Measurements from ENCODE around the gene CYP27B1.

The CYP27B1 gene, protein sequence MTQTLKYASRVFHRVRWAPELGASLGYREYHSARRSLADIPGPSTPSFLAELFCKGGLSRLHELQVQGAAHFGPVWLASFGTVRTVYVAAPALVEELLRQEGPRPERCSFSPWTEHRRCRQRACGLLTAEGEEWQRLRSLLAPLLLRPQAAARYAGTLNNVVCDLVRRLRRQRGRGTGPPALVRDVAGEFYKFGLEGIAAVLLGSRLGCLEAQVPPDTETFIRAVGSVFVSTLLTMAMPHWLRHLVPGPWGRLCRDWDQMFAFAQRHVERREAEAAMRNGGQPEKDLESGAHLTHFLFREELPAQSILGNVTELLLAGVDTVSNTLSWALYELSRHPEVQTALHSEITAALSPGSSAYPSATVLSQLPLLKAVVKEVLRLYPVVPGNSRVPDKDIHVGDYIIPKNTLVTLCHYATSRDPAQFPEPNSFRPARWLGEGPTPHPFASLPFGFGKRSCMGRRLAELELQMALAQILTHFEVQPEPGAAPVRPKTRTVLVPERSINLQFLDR
- 1.5 reads per million for total RNA-seq

DNA sequence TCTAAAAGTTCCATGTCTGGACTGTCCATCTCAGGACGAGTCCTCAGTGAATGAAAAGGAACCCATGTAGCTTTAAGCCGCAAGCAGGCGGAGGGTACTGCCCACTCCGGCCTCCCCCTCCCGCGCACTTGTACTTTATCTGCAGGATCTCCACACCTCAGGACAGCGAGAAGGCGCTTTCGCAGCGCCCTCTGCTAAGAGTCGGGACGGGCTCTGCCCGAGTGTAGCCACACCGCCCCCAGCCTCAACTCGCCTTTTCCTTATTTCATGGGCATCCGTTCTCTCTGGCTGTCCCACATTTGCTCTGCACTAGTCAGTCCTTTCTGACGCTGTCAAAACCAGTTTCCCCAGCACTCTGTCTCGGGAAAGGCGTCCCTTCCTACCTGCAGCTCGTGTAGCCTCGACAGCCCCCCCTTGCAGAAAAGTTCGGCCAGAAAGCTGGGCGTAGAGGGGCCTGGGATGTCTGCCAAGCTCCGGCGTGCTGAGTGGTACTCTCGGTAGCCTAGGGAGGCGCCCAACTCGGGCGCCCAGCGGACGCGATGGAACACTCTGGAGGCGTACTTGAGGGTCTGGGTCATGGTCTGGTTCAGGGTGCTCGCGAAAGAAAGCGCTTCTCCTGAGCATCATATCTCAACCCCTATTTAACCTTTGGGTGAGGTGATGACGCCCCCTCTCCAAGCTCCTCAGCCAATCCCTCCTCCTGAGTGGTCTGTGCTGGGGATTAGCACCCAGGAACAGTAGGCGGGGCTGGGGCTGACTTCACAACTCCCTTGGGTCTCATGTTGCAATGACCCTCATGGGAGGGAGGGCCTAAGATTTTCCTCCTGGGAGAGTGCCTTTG is at the start of gene CYP27B1:
TSS of gene CYP27B1 (minus strand) at position 615 of the 841 bp plus-strand sequence. CDS start at position 578, 37 bp downstream.
- no peak for DNase-seq

DNA sequence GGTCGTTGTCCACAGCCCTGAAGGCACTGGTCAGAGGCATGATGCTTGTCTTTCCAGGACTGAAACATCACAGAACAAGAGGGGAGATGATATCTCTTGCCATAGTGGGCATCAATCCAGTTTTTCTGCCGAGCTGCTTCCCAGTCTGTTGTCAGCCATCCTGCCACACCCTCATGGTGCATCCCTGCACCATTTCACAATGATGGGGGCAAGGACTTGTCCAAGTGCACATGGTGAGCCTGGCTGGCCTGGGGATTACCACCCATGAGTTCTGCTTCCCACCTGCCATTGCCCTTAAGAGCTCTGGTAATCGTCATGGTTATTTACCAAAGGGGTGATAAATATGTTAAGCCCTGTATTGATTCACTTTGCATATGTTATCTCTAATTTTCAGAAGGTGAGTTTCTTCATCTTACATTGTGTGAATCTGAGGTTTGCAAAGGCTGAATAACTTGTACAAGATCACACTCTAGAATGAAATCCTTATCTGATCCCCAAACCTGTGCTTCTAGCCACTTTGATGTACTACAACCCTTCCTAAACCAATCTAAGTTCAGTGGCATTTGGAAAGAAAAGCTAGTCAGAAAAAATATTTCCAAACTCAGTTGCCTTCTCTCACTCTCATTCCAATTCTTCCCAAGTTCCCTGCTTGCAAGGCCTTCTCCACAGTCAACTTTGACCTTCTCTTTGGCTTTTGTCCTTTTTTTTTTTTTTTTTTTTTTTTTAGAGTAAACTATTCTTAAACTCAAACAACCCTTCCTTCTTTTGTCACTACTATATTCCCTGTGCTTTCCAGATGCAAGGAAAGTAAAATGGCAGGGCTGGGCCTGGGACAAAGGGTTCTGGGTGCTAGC is 49.4 kb upstream of the CYP27B1 start:
- no peak for DNase-seq

DNA sequence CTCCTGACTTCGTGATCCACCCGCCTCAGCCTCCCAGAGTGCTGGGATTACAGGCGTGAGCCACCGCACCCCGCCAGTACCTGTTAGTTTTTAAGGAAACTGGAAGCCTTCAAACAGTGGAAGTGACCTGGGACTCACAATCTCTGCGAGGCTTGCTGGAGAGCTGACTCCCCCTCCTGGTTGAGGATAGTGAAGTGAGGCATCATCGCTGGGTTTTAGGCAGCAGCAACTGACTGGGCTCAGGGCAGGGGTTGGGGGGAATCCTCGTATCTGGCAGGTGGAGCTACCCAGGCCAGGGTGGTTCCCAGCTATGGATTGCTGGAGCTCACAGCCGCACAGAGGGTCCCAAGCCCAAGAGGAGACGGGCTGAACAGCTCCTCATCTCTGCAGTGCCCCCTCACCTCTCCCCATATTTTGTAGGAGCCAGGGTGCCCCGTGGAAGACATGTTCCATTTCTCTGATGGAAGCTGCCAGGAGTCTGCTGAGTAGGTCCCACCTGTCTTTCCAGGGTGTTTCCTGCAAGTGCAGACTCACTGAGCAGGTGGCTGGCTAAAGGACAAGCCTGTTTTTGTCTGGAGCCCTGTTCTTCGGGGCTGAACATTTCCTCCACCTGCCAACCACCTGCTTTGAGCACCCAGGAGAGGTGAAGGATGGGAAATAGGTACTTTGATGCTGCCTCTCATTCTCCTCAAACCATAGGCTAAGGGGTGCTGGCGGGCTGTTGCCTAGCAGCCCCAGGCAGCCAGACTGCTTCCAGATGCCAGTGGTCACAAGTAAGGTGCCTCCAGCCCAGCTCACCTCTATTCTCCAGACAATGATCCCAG is 48.5 kb upstream of the CYP27B1 start:
- no peak for DNase-seq

DNA sequence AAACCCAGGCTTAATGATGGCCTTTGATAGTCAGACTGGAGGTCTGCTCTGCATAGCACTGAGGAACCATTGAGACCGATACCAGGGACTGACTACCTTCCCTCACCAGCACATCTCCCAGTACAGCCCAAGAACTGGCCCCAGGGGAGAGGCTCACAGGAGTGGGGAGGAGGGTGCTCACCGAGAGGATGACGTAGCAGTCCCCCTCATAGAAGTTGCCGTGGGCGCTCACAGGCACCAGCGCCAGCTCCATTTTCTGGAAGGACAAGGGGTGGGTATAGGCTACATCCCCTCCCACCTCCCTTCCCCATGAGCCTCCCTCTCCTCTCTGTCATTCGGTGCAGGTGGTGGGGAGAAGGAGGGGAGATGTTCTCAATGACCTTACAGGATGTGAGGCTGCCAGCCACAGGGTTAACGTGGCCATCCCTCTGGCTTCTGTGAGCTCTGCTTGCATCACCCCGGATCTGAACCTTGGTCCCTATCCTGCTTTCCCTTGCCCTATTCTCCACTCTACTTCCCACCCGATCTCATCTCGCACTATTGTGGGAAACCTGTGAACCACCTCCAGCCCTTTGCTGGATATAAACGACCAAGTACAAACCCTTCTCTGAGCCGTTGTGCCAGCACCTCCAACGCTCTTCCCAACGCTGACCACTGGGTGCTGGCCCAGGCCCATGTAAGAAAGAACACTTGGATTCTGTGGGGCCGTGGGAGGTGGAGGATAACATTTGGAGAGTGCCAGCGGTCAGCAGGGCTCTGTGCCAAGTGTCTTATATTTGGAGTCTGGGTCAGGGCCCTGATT is 47.3 kb upstream of the CYP27B1 start:
- no peak for DNase-seq

DNA sequence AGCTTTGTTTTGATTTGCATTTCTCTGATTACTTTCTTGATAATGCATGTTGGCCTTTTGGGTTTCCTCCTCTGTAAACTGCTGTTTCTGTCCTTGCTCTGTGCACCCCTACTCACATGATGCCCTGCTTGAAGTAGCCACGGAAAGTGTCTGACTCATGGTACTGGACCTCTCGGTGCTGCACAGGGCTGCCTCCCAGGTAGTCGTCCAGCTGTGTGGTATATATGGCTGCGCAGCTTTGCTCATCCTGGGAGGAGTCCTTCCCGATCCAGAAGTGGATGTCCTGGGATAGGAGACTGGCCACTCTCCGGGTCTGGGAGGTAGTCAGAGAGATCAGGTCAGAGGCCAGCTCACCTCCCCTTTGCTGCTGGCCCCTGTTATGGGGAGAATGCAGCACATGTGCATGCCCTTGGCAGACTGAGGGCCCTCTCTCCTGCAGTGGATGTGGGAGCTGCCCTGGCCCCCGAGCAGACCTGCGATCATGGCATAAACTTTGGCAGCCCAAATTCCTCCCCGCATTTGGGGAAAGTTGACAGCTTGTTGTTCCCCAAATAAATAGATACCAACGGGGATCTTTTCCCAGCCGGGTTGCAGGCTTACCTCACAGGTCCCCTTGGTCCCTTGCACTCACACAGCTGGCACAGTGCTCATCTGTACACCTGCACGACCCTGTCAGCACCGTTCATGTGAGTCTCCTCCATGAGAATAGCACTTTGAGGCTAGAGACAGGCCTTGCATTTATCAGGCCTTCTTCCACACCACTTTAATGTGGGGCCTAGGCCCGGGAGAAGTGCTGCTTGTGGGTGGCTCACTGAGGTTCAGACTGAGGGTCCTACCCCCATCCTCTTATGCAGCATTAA is 46.5 kb upstream of the CYP27B1 start:
- no peak for DNase-seq

DNA sequence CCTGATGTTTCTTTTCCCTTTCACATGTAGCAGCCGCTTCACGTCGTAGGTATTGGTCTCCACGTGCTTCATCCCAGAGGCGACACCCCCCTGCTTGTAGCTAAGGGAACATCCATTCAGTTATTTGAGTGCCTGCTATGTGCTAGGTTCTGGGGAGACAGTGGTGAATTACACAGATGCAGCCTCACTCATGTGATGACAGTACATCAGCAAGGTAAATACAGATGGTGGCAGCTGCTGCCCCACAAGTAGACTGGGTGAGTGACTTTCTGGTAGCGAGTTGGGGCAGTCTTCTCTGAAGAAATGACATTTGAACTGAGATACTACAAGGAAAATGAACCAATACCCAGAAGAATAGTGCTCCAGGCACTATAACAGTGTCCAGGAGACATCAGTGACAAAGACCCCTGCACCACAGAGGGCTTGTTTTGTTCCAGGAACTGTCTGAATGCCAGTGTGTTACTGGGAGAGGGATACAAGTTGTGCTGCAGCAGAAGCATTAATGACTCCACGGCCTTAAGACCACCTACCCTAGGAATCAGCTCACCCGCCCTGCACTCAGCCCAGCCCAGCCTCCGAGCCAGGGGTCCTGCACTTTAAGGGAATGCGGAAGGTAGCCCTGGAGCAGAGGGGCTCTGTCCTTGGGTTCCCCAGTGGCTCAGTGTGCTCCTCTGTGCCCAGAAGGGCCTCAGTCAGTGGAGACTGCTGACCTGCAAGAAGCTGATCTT is 44.3 kb upstream of the CYP27B1 start:
- DNase-seq, result no peak

DNA sequence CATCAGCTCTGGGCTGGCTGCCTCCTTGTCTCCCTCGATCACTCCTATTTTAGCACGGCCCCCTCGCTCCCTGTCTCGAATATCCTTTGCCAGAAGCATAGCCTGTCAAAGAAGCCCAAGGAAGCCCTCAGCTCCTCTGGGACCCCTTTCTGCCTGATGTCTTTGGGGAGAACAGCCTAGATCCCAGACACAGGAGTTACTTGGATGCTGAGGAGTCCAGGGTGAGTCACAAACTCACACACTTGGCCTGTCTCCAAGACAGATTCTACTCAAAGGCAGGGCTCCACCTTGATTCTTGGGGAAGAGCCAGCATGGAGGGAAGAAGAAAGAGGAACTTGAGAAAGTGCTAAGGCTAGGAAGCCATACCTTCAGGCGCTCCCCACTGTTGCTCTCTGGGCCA is 43.6 kb upstream of the CYP27B1 start:
- no peak for DNase-seq

DNA sequence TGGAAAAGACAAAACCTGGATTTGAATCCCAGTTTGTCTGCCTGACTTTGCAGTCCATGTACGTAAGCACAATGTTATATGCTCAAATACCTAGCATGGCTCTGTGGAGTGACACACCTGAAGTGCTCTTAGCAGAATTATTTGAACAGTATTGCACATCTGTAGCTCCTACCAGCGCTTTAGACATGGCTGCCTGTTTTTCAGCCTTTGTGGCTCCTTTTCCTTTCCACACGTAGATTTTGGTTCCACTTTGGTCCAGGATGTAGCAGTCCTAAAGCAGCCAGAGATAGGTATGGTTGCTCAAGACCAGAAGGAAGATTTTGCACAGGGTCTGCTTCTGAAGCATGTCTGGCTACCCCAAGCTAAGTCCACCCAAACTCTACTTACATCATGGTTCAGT is 42.5 kb upstream of the CYP27B1 start:
- DNase-seq, result no peak

DNA sequence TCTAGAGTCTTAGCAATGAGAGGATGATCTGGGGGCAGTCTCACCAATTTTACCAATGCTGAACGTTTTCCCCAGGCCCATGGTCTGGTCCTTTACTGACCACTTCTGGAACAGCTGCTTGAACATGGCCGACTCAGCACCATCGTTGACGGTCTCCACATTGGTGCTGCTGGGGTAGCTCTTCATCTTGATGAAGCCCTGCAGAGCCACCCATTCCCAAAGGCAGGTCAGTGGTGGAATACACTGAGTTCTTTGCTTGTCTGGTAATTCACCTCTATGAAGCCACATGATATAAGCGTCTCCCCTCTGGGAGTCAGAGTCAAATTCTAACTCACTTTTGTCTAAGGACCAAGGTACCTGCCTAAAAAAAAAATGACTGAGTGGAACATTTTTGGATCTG is 41.5 kb upstream of the CYP27B1 start:
- no peak for DNase-seq

DNA sequence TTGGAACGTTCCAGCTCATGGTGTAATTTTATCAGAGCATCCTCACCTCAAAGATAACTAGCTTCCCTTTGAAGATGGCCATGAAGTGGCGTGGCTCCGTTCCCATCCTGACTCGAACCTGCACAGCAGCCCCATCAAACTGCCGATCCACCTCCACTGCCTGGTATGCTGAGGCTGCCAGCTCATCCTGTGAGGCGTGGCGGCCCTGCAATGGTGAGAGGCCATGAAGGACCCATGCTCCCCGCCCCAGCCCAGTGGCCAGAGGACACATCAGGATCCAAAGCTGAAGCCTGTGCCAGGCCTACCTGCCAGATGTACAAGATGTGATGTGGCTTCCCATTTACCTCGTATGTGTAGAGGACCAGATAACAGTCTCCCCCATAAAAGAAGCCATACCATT is 40.4 kb upstream of the CYP27B1 start:
- DNase-seq, result no peak

DNA sequence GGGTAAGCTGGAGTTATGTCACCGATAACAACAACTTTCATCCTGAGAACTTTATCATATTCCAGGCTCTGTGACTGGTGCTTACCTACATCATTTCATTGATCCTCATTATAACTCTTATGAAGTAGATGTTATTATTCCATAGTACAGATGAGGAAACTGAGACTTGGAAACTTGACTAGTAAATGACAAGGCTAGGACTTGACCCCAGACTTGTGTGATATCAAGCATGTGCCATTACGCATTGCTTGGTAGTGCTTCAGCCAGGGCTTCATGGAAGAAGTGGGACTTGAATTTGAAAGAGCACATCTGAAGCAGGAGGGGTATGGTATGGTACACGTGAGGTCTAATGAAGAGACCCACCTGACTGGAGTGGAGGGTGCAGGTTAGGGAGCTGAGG is 39.8 kb upstream of the CYP27B1 start:
- DNase-seq, result no peak

DNA sequence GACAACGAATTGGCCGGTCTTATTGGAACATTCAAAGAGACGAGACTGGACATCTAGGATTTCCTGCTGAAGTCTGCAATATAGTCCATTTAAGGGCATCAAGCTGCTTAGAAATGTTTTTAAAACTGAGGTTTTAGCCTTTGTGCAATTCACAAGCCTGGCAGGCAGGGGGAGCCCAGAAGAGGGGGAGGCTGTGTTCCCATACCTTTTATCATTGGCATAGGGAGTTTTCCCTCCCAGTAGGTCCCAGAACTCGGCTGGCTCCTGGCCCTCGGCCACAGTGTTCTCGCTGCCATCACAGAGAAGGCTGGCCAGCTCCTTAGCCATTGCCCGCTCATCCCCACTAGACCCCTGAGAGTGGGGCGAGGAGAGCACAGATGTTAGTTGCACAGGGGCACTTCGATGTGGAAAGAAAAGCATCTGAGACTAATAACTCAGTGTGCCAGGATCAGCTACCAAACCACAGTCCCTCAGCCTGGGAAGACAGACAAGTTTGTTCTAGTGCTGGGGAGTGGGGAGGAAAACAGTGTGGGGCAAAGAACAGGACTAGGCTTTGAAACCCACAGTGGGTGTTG is 36.5 kb upstream of the CYP27B1 start:
- DNase-seq, result no peak

DNA sequence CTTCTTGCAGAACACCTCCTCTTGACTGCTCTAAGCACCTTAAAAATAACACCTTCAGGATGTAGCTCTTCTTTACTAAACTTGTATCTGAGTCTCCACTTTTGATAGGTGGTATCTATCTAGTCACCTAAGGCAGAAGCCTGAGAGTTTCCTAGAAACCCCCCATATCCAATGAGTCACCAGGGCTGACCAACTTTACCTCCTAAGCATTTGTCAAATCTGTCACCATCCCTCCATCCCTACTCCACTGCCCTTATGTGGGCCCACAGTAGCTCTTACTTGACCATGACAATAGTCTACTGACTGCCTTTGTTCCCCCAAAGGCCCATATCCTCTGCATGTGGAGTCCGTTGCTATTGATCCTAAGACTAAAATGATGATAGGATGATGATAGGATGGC is 35.7 kb upstream of the CYP27B1 start:
- DNase-seq, result no peak

DNA sequence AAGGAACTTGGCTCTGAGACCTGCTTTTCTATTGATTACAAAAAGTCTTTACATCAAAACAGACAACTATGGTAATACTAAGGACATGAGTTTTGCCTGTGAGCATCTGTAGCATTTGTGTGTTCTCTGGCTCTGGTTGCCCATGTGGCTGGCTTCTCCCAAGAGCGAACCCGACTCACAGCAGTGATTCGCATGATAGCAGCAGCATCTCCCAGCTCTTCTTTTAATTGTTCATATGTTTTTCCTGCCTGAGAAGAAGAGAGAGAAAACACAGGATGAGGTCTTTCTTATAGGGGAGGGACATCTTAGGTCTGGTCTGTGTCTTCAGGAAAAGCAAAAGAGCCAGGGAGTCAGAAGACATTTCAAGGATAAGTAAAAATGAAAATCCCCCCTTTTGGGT is 34.1 kb upstream of the CYP27B1 start:
- DNase-seq, result no peak

DNA sequence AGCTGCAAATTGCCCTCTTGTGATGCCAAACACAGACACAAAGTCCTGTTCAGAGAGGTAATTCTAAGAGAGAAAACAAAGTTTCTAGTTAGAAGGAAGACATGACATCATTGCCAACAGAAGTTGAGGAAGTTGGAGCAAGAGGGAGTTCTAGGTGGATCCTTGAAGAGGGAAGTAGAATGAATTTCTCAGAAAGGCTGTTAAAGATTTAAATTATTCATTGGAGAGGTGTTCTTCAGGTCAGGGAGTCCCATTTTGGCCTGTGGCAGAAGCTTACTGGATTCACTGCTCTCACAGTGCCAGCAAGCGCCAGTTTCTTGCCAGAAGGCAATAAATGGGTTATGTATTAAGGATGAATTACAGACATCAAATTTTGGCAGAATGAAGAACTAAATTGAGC is 31.1 kb upstream of the CYP27B1 start:
- no peak for DNase-seq

DNA sequence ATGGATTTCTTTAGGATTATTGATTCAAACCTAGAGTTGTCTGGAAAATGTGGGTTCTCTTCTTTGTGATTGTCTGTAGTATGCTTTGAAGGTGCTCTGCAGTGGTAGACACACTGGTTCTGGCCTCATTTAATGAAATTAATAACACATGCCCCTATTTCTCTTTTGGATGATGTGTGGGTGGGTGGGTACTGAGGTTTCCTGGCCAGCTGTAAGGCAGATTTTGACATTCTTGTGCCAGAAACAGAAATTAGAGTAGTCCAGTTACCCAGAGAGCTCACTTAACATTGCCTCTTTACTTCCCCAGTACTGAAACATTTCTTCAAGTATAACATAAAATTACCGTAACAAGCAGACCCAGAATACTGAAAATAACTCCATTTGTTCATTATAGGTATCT is 30.1 kb upstream of the CYP27B1 start:
- DNase-seq, result no peak

DNA sequence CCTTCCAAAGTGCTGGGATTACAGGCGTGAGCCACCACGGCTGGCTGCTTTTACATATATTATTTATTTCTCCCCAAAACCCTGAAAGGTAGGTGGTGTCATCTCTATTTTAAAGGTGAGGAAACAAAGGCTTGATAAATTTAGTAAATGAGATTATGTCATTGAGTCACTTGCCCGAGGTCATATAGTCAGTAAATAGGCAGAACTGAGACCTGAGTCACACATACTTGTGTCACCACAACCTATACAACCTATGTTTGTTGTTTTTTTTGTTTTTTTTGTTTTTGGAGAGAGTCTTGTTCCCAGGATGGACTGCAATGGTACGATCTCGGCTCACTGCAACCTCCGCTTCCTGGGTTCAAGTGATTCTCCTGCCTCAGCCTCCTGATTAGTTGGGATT is 28.5 kb upstream of the CYP27B1 start:
- no peak for DNase-seq

DNA sequence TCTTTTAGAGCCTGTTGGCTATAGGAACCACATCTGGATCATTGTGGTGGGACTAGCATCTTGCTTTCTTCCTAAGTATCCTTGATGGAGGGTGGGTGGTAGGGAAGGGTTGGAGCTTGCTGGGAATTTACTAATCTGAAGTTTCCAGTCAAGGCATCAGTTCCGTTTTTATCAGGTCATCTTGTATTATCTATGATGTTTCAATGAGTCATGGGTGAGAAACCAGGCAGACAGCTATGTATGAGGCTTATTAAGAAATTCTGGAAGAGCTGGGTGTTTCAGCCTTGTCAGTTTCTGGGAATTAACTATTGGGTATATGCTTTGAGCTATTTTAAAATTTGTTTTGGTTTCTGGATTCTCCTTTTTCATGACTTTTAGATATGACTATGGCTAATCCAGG is 27.0 kb upstream of the CYP27B1 start:
- no peak for DNase-seq

DNA sequence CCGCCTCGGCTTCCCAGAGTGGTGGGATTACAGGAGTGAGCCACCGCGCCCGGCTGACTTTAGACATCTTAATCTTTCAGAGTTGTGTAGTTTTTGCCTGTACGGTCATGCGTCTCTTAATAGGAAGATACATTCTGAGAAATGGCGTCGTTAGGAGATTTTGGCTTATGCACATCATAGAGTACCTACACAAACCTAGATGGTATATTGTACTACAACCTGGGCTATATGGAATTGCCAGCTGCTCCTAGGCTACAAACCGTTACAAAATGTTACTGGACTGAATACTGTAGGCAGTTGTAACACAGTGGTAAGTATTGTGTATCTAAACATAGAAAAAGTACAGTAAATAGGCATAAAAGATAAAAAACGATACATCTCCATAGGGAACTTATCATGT is 17.0 kb upstream of the CYP27B1 start:
- DNase-seq, result no peak

Measured in effector CD4-positive, alpha-beta T cell (primary cell).